Activated T-cell treated with anti-CD3 and anti-CD28 coated beads, Interleukin-2, amount 50 U/mL, for 48 hours (primary cell): Measurements from ENCODE around the gene ZNF428.
A peak's percentile ranks its signal among the peaks of the same experiment; 100 is the strongest.
"Not testable (repeated sequence)": the region's sequence is repeated elsewhere in the genome, so short reads cannot be mapped to it uniquely, and the experiment has no call there.

ENCODE experiments used
- DNase-seq, 2 experiments: peaks; one replicate each; pipeline ENCODE4 v3.0.0-alpha.2; 2020

Gene ZNF428

DNA sequence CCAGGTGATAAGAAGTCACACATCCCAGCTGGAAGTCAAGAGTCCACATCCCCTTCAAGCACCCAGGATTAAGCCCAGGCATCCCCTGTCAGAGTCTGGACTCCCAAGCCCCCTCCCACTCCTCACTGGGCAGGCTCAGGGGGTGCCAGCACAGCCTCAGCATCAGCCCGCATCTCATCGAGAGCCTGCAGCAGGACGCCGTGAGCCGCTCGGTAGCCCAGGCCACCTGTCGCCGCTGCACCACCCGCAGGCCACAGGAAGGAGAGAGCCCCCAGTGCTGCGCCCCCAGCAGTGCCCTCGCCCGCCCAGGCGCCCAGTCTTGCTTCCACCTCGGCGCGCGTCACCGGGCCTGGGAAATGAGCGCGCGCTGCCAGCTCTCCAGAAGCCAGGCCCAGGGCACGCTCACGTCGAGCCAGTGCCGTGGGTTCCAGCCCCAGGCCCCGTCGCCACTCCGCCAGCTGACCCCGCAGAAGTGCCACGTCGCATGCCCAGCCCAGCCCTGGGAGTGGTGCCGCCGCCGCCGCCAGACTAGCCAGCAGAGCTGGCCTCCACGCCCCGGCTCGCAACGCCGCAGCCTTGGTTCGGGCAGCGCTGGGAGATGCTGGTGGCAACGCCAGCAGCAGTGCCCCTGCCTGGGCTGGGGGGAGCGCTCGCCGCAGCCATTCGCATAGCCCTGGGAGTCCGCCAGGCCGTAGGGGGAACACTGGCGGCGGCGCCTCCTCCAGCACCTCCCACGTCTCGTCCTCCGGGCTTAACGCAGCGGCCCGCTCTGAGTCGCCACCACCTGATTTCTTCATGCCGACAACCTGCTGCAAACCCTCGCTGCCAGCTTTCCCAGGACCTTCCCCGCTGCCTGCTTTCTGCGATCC lies 27.3 kb downstream of the ZNF428 start:
- no peak for DNase-seq

DNA sequence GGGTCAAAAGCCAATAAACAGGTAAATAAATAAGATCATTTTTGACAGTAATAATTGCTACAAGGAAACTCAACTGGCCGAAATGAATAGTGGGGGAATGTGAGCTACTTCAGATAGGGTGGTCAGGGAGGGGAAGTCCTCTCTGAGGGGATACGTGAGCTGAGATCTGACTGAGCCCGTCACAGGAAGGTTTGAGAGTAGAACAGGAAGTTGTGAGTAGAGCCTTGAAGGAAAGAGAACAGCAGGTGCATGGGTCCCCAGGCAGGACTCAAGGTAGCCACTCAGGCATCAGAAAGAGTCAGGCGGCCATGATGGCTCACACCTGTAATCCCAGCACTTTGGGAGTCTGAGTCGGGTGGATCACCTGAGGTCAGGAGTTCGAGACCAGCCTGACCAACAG lies 29.8 kb downstream of the ZNF428 start:
- DNase-seq: no peak

- no peak for DNase-seq
Observed at GRCh38 chr19:43589277-43589676, 30.2 kb downstream of the ZNF428 start.

DNA sequence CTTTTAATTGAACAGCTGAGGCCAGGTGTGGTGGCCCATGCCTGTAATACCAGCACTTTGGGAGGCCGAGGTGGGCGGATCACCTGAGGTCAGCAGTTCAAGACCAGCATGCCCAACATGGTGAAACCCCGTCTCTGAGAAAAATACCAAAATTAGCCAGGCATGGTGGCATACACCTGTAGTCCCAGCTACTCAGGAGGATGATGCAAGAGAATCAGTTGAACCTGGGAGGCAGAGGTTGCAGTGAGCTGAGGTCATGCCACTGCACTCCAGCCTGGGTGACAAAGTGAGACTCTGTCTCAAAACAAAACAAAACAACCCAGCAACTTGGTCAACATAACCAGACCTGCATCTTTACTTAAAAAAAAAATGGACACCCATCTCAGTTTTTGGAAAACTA lies 32.4 kb downstream of the ZNF428 start:
- DNase-seq: not testable (repeated sequence)

DNA sequence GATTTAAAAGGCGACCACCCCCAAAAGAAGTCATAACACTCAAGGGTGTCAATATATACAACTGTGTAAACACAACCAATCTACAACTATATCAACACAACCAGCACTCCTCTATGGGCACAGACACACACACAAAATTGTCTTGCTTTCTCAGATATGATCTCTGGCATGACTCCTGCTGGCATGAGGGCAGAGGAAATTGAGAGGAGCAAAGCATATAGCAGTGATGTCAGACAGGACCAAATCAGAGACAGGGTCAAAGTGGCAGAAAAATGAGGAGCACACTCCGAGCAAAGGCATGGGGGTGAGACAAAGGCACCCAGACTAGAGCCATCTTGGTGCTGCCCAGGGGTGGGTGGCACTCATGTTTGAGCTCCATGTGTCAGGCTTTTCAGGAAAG lies 33.1 kb downstream of the ZNF428 start:
- DNase-seq: no peak

- DNase-seq: no peak
Observed at GRCh38 chr19:43584484-43584883, 34.9 kb downstream of the ZNF428 start.

GRCh38 chr19:43582495-43582894 lies 36.9 kb downstream of the ZNF428 start:
- no peak for DNase-seq

DNA sequence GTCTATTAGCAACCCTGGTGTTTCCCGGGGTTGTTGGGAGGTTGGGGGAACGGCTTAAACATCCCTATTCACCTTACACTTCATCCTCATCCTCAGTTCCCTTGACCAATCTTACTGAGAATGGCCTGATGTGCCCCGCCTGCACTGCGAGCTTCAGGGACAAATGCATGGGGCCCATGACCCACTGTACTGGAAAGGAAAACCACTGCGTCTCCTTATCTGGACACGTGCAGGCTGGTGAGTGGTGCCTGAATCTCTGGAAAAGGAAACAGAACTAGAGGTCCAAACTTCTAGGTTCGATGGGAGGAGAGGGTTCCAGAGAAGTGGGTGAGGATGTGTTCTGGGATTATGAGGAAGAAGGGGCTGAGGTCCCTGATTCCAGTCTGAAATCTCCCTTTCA lies 38.0 kb downstream of the ZNF428 start:
- DNase-seq: no peak

GRCh38 chr19:43578787-43579186 lies 40.6 kb downstream of the ZNF428 start:
- DNase-seq: no peak

GRCh38 chr19:43575955-43576878 lies 43.2 kb downstream of the ZNF428 start:
- DNase-seq: no peak

DNA sequence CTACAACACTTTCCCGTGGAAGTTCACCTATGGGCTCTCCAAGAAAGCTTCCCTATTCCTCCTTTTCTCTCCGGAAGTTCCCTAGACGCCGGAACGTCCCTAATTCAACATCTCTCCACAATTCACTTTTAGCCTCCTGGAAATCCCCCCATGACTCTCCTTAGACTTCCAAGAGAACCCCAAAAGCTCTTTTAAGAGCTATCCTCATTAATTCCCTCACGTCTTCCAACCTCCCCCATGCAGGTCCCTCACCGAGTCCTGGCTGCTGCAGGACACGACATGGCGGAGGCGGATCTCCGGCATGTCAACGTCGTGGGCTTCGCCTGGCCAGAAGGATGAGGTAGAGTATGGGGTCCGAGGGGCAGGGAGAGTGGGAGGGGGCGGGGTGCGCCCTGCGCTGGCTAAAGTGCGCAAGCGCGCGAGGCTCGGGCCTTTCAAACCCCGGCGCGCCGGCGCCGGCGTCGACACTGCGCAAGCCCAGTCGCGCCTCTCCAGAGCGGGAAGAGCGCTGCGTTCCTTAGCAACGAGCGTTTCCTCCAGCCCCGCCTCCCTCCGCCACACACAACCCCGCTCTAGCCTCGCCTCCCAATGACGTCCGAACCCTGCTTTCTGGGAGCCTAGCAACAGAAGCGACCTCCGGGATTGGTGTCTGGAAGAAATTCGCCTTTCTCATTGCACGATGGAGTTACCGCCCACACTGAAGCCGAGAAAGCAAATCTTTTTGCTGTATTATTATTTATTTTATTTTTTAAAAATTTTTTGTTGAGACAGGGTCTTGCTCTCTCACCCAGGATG lies 44.1 kb downstream of the ZNF428 start, which contains the start of the genes PINLYP and XRCC1:
TSS of gene PINLYP (plus strand) at position 646 of the 795 bp plus-strand sequence. CDS start 1,391 bp downstream, outside the sequence.
TSS of gene XRCC1 (minus strand) at position 372 of the 795 bp plus-strand sequence. CDS start at position 303, 69 bp downstream.
- DNase-seq: peak; percentile 95 to 97

DNA sequence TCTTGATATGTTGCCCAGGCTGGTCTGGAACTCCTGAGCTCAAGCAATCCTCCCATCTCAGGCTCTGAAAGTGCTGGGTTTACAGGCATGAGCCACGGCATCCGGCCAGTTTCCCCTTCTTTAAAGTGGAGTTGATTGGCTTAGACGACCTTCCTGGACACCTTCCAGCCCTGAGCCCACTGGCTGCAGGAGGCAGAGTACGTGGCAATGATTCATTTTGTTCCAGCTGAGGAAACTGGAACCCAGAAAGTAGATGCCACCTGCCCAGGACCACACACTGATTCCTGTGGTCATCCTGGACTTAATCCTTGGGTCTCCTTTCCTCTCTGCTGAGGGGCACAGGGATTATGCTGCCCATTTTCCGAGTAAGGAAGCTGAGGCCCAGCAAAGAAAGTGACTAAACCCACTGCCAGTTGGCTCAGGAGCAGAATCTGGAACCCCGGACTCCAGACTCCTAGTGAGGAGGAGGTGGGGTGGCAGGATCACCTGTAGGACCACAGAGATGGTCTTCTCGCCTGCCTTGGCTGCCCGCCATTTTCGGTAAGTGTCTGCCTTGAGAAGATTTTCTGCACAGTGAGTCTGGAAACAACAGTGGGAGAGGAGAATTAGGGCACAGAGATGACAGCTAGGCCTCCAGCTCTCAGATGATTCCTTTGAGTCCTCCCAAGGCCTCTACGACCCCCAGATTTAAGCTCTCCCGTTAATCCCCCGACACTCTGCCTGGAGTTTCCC lies 44.8 kb downstream of the ZNF428 start:
- no peak for DNase-seq

GRCh38 chr19:43572171-43572588 lies 47.2 kb downstream of the ZNF428 start:
- DNase-seq: no peak

- DNase-seq: no peak
Observed at GRCh38 chr19:43570174-43570791, 49.1 kb downstream of the ZNF428 start.

DNA sequence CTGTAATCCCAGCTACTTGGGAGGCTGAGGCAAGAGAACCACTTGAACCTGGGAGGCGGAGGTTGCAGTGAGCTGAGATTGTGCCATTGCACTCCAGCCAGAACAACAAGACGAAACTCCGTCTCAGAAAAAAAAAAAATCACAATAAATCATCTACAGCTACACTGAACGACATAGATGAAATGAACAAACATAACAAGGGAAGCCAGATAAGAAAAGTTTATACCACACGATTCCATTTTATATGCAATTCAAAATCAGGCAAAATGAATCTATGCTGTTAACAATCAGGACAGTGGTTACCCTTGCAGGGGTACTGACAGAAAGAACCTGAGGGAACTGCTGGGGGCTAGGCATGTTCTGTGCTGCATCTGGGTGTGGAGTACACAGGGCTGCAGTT lies 49.8 kb downstream of the ZNF428 start:
- no peak for DNase-seq

GRCh38 chr19:43564800-43565199 lies 54.6 kb downstream of the ZNF428 start:
- no peak for DNase-seq

DNA sequence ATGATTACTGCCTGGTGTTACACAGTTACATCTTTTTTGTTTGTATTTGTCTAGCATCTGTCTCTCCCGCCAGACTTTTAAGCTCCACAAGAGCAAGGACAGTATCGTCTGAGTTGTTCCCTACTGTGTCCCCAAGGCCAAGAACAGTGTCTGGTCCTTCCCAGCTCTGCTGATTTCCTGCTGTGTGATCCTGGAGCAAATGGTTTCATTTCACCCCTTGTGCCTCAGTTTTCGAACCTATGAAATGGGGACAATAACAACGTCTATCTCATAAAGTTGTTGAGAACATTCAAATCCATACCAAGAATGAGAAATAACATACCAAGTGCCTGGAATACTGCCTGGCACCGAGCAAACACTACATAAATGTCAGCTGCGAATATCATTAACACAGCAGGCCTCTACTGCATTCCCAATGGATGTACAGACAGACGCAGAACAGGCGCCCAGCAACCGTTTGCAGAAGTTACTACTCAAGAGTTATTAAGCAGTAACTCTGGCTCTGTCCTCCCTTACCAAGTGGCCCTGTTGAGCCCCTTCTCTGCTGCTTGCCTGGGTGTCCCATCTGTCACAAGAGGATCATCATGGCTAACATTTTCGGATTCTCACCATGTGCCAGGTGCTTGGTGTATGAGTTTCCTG lies 55.5 kb downstream of the ZNF428 start:
- no peak for DNase-seq

- DNase-seq: peak; percentile 73 to 79
Observed at GRCh38 chr19:43562698-43563241, 56.7 kb downstream of the ZNF428 start.

DNA sequence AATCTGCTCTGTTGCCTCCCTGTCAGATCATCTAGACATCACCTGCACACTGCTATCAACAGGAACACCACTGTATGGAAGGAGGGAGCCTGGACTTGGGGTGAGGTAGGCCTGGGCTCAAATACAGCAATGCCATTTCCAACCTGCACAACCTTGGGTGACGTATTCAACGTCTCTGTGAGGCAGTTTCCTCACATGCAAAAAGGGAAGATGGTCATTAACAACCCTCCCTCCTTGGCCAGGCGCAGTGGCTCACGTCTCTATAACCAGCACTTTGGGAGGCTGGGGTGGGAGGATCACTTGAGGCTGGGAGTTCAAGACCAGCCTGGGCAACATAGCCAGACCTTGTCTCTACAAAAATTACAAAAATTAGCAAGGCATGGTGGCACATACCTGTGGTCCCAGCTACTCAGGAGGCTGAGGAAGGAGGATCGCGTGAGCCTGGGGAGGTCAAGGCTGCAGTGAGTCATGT lies 57.2 kb downstream of the ZNF428 start:
- no peak for DNase-seq
